Muscle layer of colon (tissue), 2 donors: Measurements from ENCODE around the gene INHA.
A peak's percentile ranks its signal among the peaks of the same experiment; 100 is the strongest.

Source experiments
- H3K27ac ChIP-seq: one replicate; pipeline ENCODE4 v1.7.0; 2013; ENCODE audit warnings: low read depth, mild to moderate bottlenecking, low read length, moderate library complexity
- H3K27me3 ChIP-seq, 2 donors: one replicate each; pipeline ENCODE4 v1.7.0; 2013; ENCODE audit warnings: low read length in 2 of 2, mild to moderate bottlenecking in 2 of 2; ENCODE audit not compliant: insufficient read depth in 2 of 2, control insufficient read depth in 1 of 2
- H3K36me3 ChIP-seq: one replicate; pipeline ENCODE4 v1.7.0; 2013; ENCODE audit warnings: mild to moderate bottlenecking, low read length; ENCODE audit not compliant: insufficient read depth
- H3K4me1 ChIP-seq: one replicate; pipeline ENCODE4 v1.7.0; 2013; ENCODE audit warnings: mild to moderate bottlenecking, low read length; ENCODE audit not compliant: insufficient read depth
- H3K4me3 ChIP-seq, 2 donors: one replicate each; pipeline ENCODE4 v1.7.0; 2013; ENCODE audit warnings: low read length in 2 of 2, low read depth in 1 of 2, mild to moderate bottlenecking in 1 of 2, moderate library complexity in 1 of 2
- H3K9ac ChIP-seq: one replicate; pipeline ENCODE4 v1.7.0; 2013; ENCODE audit warnings: low read length
- H3K9me3 ChIP-seq: one replicate; pipeline ENCODE4 v1.7.0; 2013; ENCODE audit warnings: mild to moderate bottlenecking, low read length
- donor health status: abdominal sarcoma.
- donor health status: Adenocarcinoma of cecum.

INHA gene

GRCh38 chr2:219553463-219553963 lies 18.6 kb upstream of the INHA start:
- no peak overlapping the region for H3K9ac ChIP-seq
- no peak overlapping the region for H3K27ac ChIP-seq
- H3K4me1 ChIP-seq = peaks cover 14% of the 10 kb centered on the region
- H3K4me3 ChIP-seq = peak overlapping the region in 1 of 2 donors; percentile 47
- H3K36me3 ChIP-seq = no peaks in the 10 kb centered on the region
- H3K9me3 ChIP-seq = no peaks in the 10 kb centered on the region
- peaks cover 9% of the 10 kb centered on the region in 2 donors for H3K27me3 ChIP-seq

GRCh38 chr2:219554350-219554749 lies 17.8 kb upstream of the INHA start:
- peaks cover 14% of the 10 kb centered on the region for H3K4me1 ChIP-seq
- H3K36me3 ChIP-seq = no peaks in the 10 kb centered on the region
- no peak overlapping the region for H3K9ac ChIP-seq
- H3K4me3 ChIP-seq = no peak overlapping the region
- no peaks in the 10 kb centered on the region for H3K9me3 ChIP-seq
- no peak overlapping the region for H3K27ac ChIP-seq
- peaks cover 9% of the 10 kb centered on the region in 2 donors for H3K27me3 ChIP-seq

GRCh38 chr2:219555956-219556355 lies 16.2 kb upstream of the INHA start:
- no peak overlapping the region for H3K9ac ChIP-seq
- H3K27me3 ChIP-seq = peaks cover 9% of the 10 kb centered on the region in 2 donors
- no peaks in the 10 kb centered on the region for H3K36me3 ChIP-seq
- H3K9me3 ChIP-seq = no peaks in the 10 kb centered on the region
- no peak overlapping the region for H3K27ac ChIP-seq
- H3K4me1 ChIP-seq = peaks cover 21% of the 10 kb centered on the region
- H3K4me3 ChIP-seq = no peak overlapping the region

GRCh38 chr2:219556413-219556812 lies 15.7 kb upstream of the INHA start:
- H3K9ac ChIP-seq = no peak overlapping the region
- H3K27ac ChIP-seq = no peak overlapping the region
- H3K4me1 ChIP-seq = peaks cover 21% of the 10 kb centered on the region
- no peaks in the 10 kb centered on the region for H3K9me3 ChIP-seq
- H3K27me3 ChIP-seq = peaks cover 7 to 9% of the 10 kb centered on the region in 2 donors
- H3K36me3 ChIP-seq = peaks cover under 1% of the 10 kb centered on the region
- no peak overlapping the region for H3K4me3 ChIP-seq

- no peaks in the 10 kb centered on the region for H3K9me3 ChIP-seq
- peaks cover 10% of the 10 kb centered on the region for H3K36me3 ChIP-seq
Measured at GRCh38 chr2:219557320-219557719, 14.8 kb upstream of the INHA start.

GRCh38 chr2:219557791-219558785 lies 14.0 kb upstream of the INHA start:
- H3K4me1 ChIP-seq = peaks cover 11% of the 10 kb centered on the region
- no peaks in the 10 kb centered on the region for H3K9me3 ChIP-seq
- no peak overlapping the region for H3K4me3 ChIP-seq
- H3K36me3 ChIP-seq = peaks cover 17% of the 10 kb centered on the region
- peaks cover 0 to 7% of the 10 kb centered on the region in 2 donors for H3K27me3 ChIP-seq
- H3K27ac ChIP-seq = no peak overlapping the region
- no peak overlapping the region for H3K9ac ChIP-seq

More at GRCh38 chr2:219557320-219557719, 14.8 kb upstream of the INHA start:
- no peak overlapping the region for H3K27ac ChIP-seq
- peaks cover 16% of the 10 kb centered on the region for H3K4me1 ChIP-seq
- H3K4me3 ChIP-seq = no peak overlapping the region
- no peak overlapping the region for H3K9ac ChIP-seq
- H3K27me3 ChIP-seq = peaks cover 0 to 9% of the 10 kb centered on the region in 2 donors

- H3K27me3 ChIP-seq = no peaks in the 10 kb centered on the region
Measured at GRCh38 chr2:219559156-219559915, 12.8 kb upstream of the INHA start.

GRCh38 chr2:219560037-219560892 lies 11.8 kb upstream of the INHA start:
- H3K4me3 ChIP-seq = no peak overlapping the region
- H3K36me3 ChIP-seq = peaks cover 27% of the 10 kb centered on the region
- no peaks in the 10 kb centered on the region for H3K9me3 ChIP-seq
- H3K27me3 ChIP-seq = no peaks in the 10 kb centered on the region
- H3K4me1 ChIP-seq = peaks cover 7% of the 10 kb centered on the region
- no peak overlapping the region for H3K27ac ChIP-seq
- no peak overlapping the region for H3K9ac ChIP-seq

More at GRCh38 chr2:219559156-219559915, 12.8 kb upstream of the INHA start:
- Histone ChIP-seq H3K36me3 (peaks cover 27% of the 10 kb centered on the region), H3K9ac (no peak overlapping the region), H3K4me1 (peaks cover 7% of the 10 kb centered on the region), H3K4me3 (no peak overlapping the region), H3K9me3 (no peaks in the 10 kb centered on the region), H3K27ac (no peak overlapping the region)

- Histone ChIP-seq H3K4me3 (no peak overlapping the region), H3K9ac (no peak overlapping the region), H3K36me3 (peaks cover 28% of the 10 kb centered on the region), H3K9me3 (no peaks in the 10 kb centered on the region), H3K27me3 (no peaks in the 10 kb centered on the region), H3K27ac (no peak overlapping the region), H3K4me1 (peaks cover 7% of the 10 kb centered on the region)
Measured at GRCh38 chr2:219560893-219561178, 11.3 kb upstream of the INHA start.

GRCh38 chr2:219561179-219562048 lies 10.7 kb upstream of the INHA start:
- no peaks in the 10 kb centered on the region for H3K27me3 ChIP-seq
- H3K4me3 ChIP-seq = no peak overlapping the region
- H3K4me1 ChIP-seq = peaks cover 7% of the 10 kb centered on the region
- H3K36me3 ChIP-seq = peaks cover 32% of the 10 kb centered on the region
- no peak overlapping the region for H3K9ac ChIP-seq
- H3K27ac ChIP-seq = no peak overlapping the region
- no peaks in the 10 kb centered on the region for H3K9me3 ChIP-seq
